HCT116 (cell line): ENCODE results near the gene EYA3. TPM values are rescaled to one million over a fixed set of nuclear protein-coding genes. Genes with fewer than 3 reads are reported as not detected.

Experiments
- ATAC-seq: fragments of 200-7000 bp; cut with Tn5 transposase; 2 replicates; pipeline ENCODE4 v1.9.1; 2020; ENCODE audit warnings: mild to moderate bottlenecking, moderate library complexity
- BruUV-seq: library from RNA; stranded (reverse); fragments of 400-500 nt; replicated peaks from 2 replicates; lab custom pipeline; 2021; lab: Mats Ljungman, UMichigan
- CTCF ChIA-PET: fragments of 300-600 bp; sonication (Branson Sonifier 250); formaldehyde crosslinking; loops from one replicate; lab custom pipeline; 2021; ENCODE audit warnings: antibody characterized with exemption; lab: Charles Lee
- POLR2A ChIA-PET: fragments of 300-600, 350-600 bp; sonication (Branson Sonifier 250); formaldehyde crosslinking; loops from one replicate; lab custom pipeline; 2021; ENCODE audit warnings: antibody characterized with exemption; lab: Charles Lee
- RAD21 ChIA-PET, 2 experiments: fragments of 300-600 bp; sonication (Branson Sonifier 250); formaldehyde crosslinking; loops; one replicate each; lab custom pipeline; 2023; ENCODE audit warnings: low total read pairs in 2 of 2; ENCODE audit not compliant: uncharacterized antibody in 2 of 2, unreplicated experiment in 2 of 2, low non-redundant PET in 1 of 2; lab: Charles Lee
- DNase-seq: peaks from one replicate; pipeline ENCODE4 v3.0.0-alpha.2; 2010; ENCODE audit warnings: low read depth, low spot score
- H2AFZ ChIP-seq: fragments of 200-600 bp; shearing (Covaris generic), sonication (generic); 2 replicates; pipeline ENCODE4 v1.6.1; 2017; ENCODE audit warnings: low read depth, mixed run types, mixed read lengths, antibody characterized with exemption, low read length; ENCODE audit not compliant: poor library complexity, severe bottlenecking
- H3K27ac ChIP-seq: 2 replicates; pipeline ENCODE4 v1.5.1; 2012; ENCODE audit warnings: low read depth, low read length
- H3K27me3 ChIP-seq: fragments of 200-600 bp; sonication (generic); 2 replicates; pipeline ENCODE4 v1.6.1; 2016; ENCODE audit warnings: mixed run types, low read length, mixed read lengths; ENCODE audit not compliant: insufficient read depth
- H3K36me3 ChIP-seq, 2 experiments: fragments of 200-500 bp in 1 of 2; fragments of 200-600 bp in 1 of 2; sonication (Bioruptor generic) in 1 of 2; sonication (generic) in 1 of 2; 2 replicates each; pipeline versions ENCODE4 v1.5.1 to v1.6.1; 2014 to 2016; ENCODE audit warnings: low read length in 2 of 2, inconsistent platforms in 1 of 2, mixed read lengths in 1 of 2, mixed run types in 1 of 2; ENCODE audit not compliant: insufficient read depth in 2 of 2, control insufficient read depth in 1 of 2
- H3K4me1 ChIP-seq, 2 experiments: fragments of 200-600 bp in 1 of 2; sonication (generic) in 1 of 2; 2 replicates each; pipeline versions ENCODE4 v1.5.1 to v1.6.1; 2012 to 2017; ENCODE audit warnings: low read length in 2 of 2, inconsistent platforms in 1 of 2, mild to moderate bottlenecking in 1 of 2, mixed read lengths in 1 of 2, mixed run types in 1 of 2, moderate library complexity in 1 of 2; ENCODE audit not compliant: insufficient read depth in 2 of 2, control insufficient read depth in 1 of 2
- H3K4me2 ChIP-seq: fragments of 200-600 bp; sonication (generic); 2 replicates; pipeline ENCODE4 v1.6.1; 2017; ENCODE audit warnings: mixed run types, low read length, mixed read lengths
- H3K4me3 ChIP-seq, 2 experiments: fragments of 200-600 bp in 1 of 2; sonication (generic) in 1 of 2; replicated peaks in 1 of 2; 2 replicates each; pipeline ENCODE4 v1.5.1; 2011 to 2016; ENCODE audit warnings: low read length in 2 of 2, control low read depth in 1 of 2, low read depth in 1 of 2, mild to moderate bottlenecking in 1 of 2, mixed read lengths in 1 of 2, mixed run types in 1 of 2
- H3K79me2 ChIP-seq: fragments of 200-600 bp; sonication (generic); 2 replicates; pipeline ENCODE4 v1.6.1; 2017; ENCODE audit warnings: mild to moderate bottlenecking, mixed run types, low read length, moderate library complexity, mixed read lengths; ENCODE audit not compliant: insufficient read depth
- H3K9ac ChIP-seq: fragments of 200-600 bp; sonication (generic); 2 replicates; pipeline ENCODE4 v1.6.1; 2016; ENCODE audit warnings: low read length, mixed read lengths
- H3K9me2 ChIP-seq: fragments of 200-600 bp; sonication (generic), shearing (Covaris generic); 2 replicates; pipeline ENCODE4 v1.6.1; 2017; ENCODE audit warnings: mixed run types, mild to moderate bottlenecking, moderate library complexity; ENCODE audit not compliant: insufficient read depth
- H3K9me3 ChIP-seq, 2 experiments: fragments of 200-500 bp in 1 of 2; fragments of 200-600 bp in 1 of 2; sonication (Bioruptor generic) in 1 of 2; sonication (generic) in 1 of 2; 2 replicates each; pipeline ENCODE4 v1.6.1; 2014 to 2017; ENCODE audit warnings: low read length in 2 of 2, mixed read lengths in 2 of 2, inconsistent platforms in 1 of 2, low read depth in 1 of 2, mild to moderate bottlenecking in 1 of 2, mixed run types in 1 of 2, moderate library complexity in 1 of 2; ENCODE audit not compliant: control insufficient read depth in 1 of 2, insufficient read depth in 1 of 2
- H4K20me1 ChIP-seq: fragments of 200-600 bp; sonication (generic), shearing (Covaris generic); 2 replicates; pipeline ENCODE4 v1.6.1; 2017; ENCODE audit warnings: mixed run types, mild to moderate bottlenecking, moderate library complexity; ENCODE audit not compliant: insufficient read depth
- CBX3 ChIP-seq: IDR thresholded peaks from 2 replicates; pipeline ENCODE4 v1.6.1; 2012; ENCODE audit warnings: low read depth
- CTCF ChIP-seq, 3 experiments: fragments of 200-600 bp in 1 of 3; sonication (generic) in 1 of 3; IDR thresholded peaks in 2 of 3; conservative IDR thresholded peaks in 1 of 3; 2 replicates each; pipeline ENCODE4 v1.5.1; 2012 to 2017; ENCODE audit warnings: low read depth in 2 of 3, low read length in 2 of 3, antibody characterized with exemption in 1 of 3, borderline replicate concordance in 1 of 3, control low read depth in 1 of 3, mild to moderate bottlenecking in 1 of 3, mixed read lengths in 1 of 3, mixed run types in 1 of 3, moderate library complexity in 1 of 3; ENCODE audit not compliant: insufficient read depth in 1 of 3
- RAD21 ChIP-seq: IDR thresholded peaks from 2 replicates; pipeline ENCODE4 v1.6.1; 2012; ENCODE audit warnings: low read depth, mild to moderate bottlenecking
- intact Hi-C: fragments of 100-400 bp; cut with micrococcal nuclease; formaldehyde crosslinking; loops from 2 replicates; pipeline ENCODE4 v1.10.0; 2022
- total RNA-seq: library from RNA; stranded (reverse); gene quantifications from one replicate; pipeline ENCODE4 v1.2.1, GENCODE V29; 2021; ENCODE audit not compliant: unreplicated experiment

EYA3 gene
- total RNA-seq, 1 experiment from 2014 or later = 25.9 TPM

- H2AFZ ChIP-seq = no peak overlapping the region
- peak; percentile 87 for ATAC-seq
- CTCF ChIA-PET = interaction anchor here (0.6 to 1.9 kb wide), 4 partner anchors 17 to 121 kb away, joined by 3 to 12 read pairs (median 6); no protein-coding TSS in a partner anchor
These were observed 109.1 kb downstream of the EYA3 start for GRCh38 chr1:27979151-27979858.

More at GRCh38 chr1:27979151-27979858, 109.1 kb downstream of the EYA3 start:
- TF ChIP-seq CTCF (IDR thresholded peaks at IDR 0.05 in 2 of 3, conservative IDR thresholded peaks at IDR 0.05 in 1 of 3; ENCODE audit: borderline replicate concordance in 1 of 3, insufficient read depth in 1 of 3, low read depth in 2 of 3, low read length in 2 of 3) = peak; percentile 34 to 87 (median 52); a peak in 5 of 6 replicates
- TF ChIP-seq CBX3 = no peak
- TF ChIP-seq RAD21 = peak; percentile 90
- Histone ChIP-seq H3K9me3 (no peaks in the 10 kb centered on the region), H3K36me3 (peaks cover 0 to 2% of the 10 kb centered on the region in 2 experiments; a peak in 1 of 4 replicates), H3K27me3 (no peaks in the 10 kb centered on the region), H3K9ac (no peak overlapping the region), H3K79me2 (no peaks in the 10 kb centered on the region), H3K4me1 (no peaks in the 10 kb centered on the region), H3K27ac (no peak overlapping the region), H3K9me2 (no peaks in the 10 kb centered on the region), H4K20me1 (no peaks in the 10 kb centered on the region), H3K4me3 (no peak overlapping the region), H3K4me2 (no peak overlapping the region)
- no TSS peak for BruUV-seq
- RAD21 ChIA-PET = interaction anchor here in 1 of 2 experiments (0.6 kb wide), 1 partner anchor 8 kb away, joined by 3 read pairs; no protein-coding TSS in a partner anchor
- POLR2A ChIA-PET = no interaction called here
- DNase-seq = peak; percentile 35
- intact Hi-C loops = loop anchor here (1.0 kb wide), 2 partner anchors 39 to 121 kb away; no protein-coding TSS in a partner anchor
